ENCODE results near the gene ANAPC2.

DNA sequence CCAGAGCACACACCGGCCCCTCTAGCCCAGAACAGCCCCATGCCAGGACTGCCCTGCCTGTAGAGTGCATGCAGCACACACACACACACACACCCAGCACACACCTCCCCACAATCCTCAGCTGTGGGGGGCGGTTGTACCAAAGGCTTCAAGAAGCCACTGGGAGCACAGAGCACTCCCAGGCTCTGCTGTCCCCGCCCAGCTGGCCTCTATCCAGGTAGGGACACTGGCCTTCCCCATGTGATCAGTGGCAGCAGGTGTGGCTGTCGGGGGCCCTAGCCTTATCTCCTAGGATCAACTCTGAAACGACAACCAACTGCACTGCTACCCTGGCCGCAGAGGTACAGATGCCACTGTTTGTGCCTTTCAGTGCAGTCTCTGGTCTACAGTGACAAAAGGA, 2.0 kb downstream of the ANAPC2 start:
- TF ChIP-seq POLR2AphosphoS5 (IDR thresholded peaks at IDR 0.05) (no peak), EP300 (IDR thresholded peaks at IDR 0.05) (no peak)
- TF ChIP-seq, protein P1, sequence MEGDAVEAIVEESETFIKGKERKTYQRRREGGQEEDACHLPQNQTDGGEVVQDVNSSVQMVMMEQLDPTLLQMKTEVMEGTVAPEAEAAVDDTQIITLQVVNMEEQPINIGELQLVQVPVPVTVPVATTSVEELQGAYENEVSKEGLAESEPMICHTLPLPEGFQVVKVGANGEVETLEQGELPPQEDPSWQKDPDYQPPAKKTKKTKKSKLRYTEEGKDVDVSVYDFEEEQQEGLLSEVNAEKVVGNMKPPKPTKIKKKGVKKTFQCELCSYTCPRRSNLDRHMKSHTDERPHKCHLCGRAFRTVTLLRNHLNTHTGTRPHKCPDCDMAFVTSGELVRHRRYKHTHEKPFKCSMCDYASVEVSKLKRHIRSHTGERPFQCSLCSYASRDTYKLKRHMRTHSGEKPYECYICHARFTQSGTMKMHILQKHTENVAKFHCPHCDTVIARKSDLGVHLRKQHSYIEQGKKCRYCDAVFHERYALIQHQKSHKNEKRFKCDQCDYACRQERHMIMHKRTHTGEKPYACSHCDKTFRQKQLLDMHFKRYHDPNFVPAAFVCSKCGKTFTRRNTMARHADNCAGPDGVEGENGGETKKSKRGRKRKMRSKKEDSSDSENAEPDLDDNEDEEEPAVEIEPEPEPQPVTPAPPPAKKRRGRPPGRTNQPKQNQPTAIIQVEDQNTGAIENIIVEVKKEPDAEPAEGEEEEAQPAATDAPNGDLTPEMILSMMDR (IDR thresholded peaks at IDR 0.05): no peak

Data from suprapubic skin (tissue), 4 donors.